GM10266 (cell line): Measurements from ENCODE around the gene ELAVL1.

Experiments used
- DNase-seq: peaks from one replicate; pipeline ENCODE4 v3.0.0; 2012; ENCODE audit errors: extremely low spot score
- TF ChIP-seq, protein P1 (sequence below): IDR thresholded peaks from 2 replicates; pipeline ENCODE4 v1.5.1; 2012; ENCODE audit warnings: mild to moderate bottlenecking, low read depth; ENCODE audit not compliant: control insufficient read depth, insufficient read depth; ENCODE audit errors: missing control alignments

The ELAVL1 gene

GRCh38 chr19:7999376-7999775, 6.1 kb downstream of the ELAVL1 start:
- no peak for DNase-seq
- TF ChIP-seq, protein P1, sequence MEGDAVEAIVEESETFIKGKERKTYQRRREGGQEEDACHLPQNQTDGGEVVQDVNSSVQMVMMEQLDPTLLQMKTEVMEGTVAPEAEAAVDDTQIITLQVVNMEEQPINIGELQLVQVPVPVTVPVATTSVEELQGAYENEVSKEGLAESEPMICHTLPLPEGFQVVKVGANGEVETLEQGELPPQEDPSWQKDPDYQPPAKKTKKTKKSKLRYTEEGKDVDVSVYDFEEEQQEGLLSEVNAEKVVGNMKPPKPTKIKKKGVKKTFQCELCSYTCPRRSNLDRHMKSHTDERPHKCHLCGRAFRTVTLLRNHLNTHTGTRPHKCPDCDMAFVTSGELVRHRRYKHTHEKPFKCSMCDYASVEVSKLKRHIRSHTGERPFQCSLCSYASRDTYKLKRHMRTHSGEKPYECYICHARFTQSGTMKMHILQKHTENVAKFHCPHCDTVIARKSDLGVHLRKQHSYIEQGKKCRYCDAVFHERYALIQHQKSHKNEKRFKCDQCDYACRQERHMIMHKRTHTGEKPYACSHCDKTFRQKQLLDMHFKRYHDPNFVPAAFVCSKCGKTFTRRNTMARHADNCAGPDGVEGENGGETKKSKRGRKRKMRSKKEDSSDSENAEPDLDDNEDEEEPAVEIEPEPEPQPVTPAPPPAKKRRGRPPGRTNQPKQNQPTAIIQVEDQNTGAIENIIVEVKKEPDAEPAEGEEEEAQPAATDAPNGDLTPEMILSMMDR, result no peak

DNA sequence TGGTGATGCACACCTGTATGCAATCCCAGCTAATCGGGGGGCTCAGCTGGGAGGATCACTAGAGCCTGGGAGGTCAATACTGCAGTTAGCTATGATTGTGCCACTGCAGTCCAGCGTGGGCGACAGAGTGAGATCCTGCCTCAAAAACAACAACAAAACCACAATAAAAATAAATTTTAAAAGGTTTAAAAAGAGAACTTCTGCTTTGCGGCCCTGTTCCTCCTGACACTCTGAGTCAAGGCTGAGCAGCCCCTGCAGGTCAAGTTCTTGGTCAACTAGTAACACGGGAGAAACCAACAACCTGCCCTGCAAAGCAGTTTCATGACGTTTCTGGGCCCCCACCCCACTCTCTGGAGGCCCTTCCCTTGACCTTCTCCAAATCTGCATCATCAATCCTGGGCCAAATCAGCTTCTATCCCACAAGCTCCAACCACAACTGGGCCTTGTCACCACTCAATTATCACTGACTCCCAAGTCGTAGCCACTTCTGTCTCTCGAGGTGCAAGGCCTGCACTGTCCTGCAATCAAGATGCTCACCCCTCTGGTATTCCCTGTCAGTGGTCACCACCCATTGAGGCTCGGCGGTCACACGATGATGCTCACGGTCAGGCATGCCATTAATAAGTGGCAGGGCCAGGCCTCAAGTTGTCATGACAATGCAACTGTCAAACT, 7.5 kb downstream of the ELAVL1 start:
- no peak for DNase-seq
- TF ChIP-seq, protein P1, result no peak

DNA sequence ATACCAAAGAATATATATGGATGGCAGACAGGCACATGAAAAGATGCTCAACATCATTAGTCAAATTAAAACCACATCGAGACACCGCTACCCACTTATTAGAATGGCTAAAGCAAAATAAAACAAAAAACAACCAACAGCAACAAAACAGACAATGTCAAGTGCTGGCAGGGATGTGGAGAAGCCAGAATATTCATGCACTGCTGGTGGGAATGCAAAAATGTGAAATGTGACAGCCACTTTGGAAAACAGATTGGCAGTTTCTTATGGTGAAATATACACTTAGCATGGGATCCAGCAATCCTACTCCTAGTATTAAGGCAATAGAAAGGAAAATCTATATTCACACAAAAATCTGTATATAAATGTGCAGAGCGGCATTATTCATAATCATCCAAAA, 8.6 kb downstream of the ELAVL1 start:
- DNase-seq, result no peak
- TF ChIP-seq, protein P1, result no peak

DNA sequence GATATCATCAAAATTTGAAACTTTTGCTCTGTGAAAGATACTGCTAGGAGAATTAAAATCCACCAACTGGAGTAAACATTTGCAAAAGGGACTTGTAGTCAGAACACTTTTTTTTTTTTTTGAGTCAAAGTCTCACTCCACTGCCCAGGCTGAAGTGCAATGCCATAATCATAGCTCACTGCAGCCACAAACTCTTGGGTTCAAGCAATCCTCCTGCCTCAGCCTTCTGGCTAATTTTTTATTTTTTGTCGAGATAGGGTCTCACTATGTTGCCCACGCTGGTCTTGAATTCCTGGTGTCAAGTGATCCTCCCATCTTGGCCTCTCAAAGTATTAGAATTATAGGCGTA, 9.7 kb downstream of the ELAVL1 start:
- no peak for DNase-seq
- TF ChIP-seq, protein P1, result no peak

DNA sequence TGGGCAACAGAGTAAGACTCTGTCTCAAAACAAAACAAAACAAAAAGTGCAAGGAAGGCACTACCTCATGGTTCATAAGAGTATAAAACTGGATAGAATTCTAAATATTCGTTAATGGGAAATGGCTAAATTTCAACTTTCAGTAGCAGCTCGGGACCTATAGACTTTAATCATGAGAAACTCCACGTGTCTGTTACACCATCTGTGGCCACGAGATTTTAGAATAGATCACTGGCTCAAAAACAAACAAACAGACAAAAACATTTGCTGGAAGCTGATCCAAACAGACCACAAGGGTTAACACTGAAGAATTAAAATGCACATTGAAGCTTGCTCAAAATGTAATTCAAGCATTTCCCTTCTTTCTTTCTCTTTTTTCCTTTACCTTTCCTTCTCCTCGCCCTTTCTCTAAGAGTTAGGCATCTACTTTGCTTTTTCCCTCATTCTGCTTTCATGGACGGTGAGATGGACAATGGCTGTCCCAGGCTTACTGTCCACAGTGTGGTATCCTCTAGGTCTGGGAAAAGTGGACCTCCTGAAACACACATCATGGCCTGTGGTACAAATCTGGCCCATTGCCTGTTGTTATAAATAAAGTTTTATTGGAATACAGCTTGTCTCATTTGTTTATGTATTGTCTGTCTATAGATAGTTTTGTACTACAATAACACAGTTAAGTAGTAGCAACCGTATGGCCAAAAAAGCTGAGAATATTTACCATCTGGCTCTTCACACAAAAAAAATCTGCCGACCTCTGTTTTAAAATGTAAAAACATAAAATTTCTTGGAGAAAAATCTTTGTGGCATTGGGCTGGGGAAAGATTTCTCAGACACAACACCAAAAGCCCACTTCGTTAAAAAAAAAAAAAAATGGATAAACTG, 10.3 kb downstream of the ELAVL1 start:
- DNase-seq, result no peak
- TF ChIP-seq, protein P1, result no peak

DNA sequence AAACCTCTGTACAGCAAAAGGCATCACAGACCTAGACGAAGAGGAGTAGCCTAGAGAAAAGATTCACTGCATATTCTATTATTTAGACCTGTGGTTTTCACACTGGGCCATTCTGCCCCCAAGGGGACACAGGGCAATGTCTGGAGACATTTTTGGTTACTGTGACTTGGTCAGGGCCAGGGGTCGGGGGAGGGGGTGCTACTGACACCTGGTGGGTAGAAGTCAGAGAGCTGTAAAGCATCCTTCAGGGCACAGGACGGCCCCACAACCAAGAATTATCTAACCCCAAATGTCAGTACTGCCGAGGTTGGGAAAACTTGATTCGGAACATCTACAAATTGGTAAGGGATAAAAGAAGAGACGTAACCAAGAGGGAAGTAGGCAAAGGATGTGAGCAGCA, 11.3 kb downstream of the ELAVL1 start:
- no peak for DNase-seq
- TF ChIP-seq, protein P1, result no peak

GRCh38 chr19:7993560-7993959, 11.9 kb downstream of the ELAVL1 start:
- DNase-seq, result no peak
- TF ChIP-seq, protein P1, result no peak
